Prostate gland (tissue), 2 donors: Measurements from ENCODE around the gene ZNF710.

ENCODE experiments used
- POLR2A ChIP-seq: fragments of 450-650 bp; IDR thresholded peaks from one replicate; pipeline ENCODE4 v1.6.1; 2016; ENCODE audit warnings: antibody characterized with exemption, mild to moderate bottlenecking
- POLR2AphosphoS5 ChIP-seq: sonication (generic); formaldehyde crosslinking; IDR thresholded peaks from one replicate; pipeline ENCODE4 v1.6.1; 2017; ENCODE audit warnings: antibody characterized with exemption
- TF ChIP-seq, protein P1 (sequence below), 4 experiments: fragments of 200-600 bp in 2 of 4; fragments of 450-650 bp in 2 of 4; sonication (generic) in 2 of 4; IDR thresholded peaks; 1 replicate in 3 of 4; 2 replicates in 1 of 4; pipeline ENCODE4 v1.5.1; 2016 to 2019; ENCODE audit warnings: antibody characterized with exemption in 4 of 4, mild to moderate bottlenecking in 2 of 4, moderate library complexity in 2 of 4

DNA sequence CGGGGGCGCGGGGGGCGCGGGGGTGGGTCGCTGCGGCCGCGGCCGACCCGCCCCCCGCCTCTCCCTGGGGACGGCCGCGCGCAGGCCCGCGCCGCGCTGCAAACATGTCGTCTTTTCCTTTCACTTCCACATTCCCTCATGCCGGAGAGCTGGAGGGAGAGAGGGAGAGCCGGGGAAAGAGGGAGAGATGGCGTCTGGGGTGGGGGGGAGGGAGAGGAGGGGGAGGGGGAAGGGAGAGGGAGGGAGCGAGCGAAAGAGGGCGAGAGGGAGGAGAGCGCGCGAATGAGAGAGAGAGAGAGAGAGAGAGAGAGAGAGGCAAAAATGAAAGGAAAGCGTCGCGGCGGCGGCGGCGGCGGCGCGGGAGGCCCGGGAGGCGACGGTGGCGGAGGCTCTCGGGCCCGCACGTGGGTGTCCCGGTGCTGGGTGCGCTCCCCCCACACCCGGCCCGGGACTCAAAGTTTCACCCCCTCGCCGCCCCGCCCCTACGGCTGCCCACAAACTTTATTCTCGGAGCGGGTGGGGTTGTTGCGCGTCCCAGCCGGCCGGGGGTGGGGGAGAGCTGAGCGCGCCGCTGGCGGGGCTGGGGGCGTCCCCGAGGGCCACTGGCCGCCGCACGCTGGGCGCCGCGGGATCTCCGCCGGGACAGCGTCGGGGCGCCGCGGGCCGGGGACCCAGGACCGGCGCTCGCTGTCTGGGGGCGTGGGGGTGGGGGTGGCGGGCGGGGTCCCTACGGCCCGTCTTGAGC lies 731 bp downstream of the ZNF710 start:
- TF ChIP-seq, protein P1, sequence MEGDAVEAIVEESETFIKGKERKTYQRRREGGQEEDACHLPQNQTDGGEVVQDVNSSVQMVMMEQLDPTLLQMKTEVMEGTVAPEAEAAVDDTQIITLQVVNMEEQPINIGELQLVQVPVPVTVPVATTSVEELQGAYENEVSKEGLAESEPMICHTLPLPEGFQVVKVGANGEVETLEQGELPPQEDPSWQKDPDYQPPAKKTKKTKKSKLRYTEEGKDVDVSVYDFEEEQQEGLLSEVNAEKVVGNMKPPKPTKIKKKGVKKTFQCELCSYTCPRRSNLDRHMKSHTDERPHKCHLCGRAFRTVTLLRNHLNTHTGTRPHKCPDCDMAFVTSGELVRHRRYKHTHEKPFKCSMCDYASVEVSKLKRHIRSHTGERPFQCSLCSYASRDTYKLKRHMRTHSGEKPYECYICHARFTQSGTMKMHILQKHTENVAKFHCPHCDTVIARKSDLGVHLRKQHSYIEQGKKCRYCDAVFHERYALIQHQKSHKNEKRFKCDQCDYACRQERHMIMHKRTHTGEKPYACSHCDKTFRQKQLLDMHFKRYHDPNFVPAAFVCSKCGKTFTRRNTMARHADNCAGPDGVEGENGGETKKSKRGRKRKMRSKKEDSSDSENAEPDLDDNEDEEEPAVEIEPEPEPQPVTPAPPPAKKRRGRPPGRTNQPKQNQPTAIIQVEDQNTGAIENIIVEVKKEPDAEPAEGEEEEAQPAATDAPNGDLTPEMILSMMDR (IDR thresholded peaks at IDR 0.05) = no peak
- TF ChIP-seq POLR2AphosphoS5 = no peak
- TF ChIP-seq POLR2A = no peak
